Ascending aorta (tissue), 2 donors: ENCODE data around the gene PCDHGA2. TPM values are rescaled to one million over a fixed set of nuclear protein-coding genes. Genes with fewer than 3 reads are reported as not detected.

Experiments
- DNase-seq, 2 donors: peaks; one replicate each; pipeline ENCODE4 v3.0.0-alpha.2; 2019; ENCODE audit warnings: low spot score in 2 of 2
- H3K27ac ChIP-seq, 2 donors: fragments of 200-600 bp; sonication (generic); one replicate each; pipeline ENCODE4 v1.5.1; 2016 to 2017; ENCODE audit warnings: mild to moderate bottlenecking in 1 of 2
- H3K27me3 ChIP-seq: fragments of 200-600 bp; sonication (generic); one replicate; pipeline ENCODE4 v1.5.1; 2017
- H3K36me3 ChIP-seq, 2 donors: fragments of 200-600 bp; sonication (generic); one replicate each; pipeline ENCODE4 v1.5.1; 2016
- H3K4me1 ChIP-seq, 2 donors: fragments of 200-600 bp; sonication (generic); one replicate each; pipeline ENCODE4 v1.5.1; 2016 to 2017; ENCODE audit warnings: mild to moderate bottlenecking in 1 of 2
- H3K4me3 ChIP-seq, 2 donors: fragments of 200-600 bp; sonication (generic); one replicate each; pipeline ENCODE4 v1.5.1; 2016 to 2017; ENCODE audit warnings: mild to moderate bottlenecking in 1 of 2
- H3K9me3 ChIP-seq, 2 donors: fragments of 200-600 bp; sonication (generic); one replicate each; pipeline ENCODE4 v1.5.1; 2016
- intact Hi-C: fragments of 100-400 bp; cut with DNase I; formaldehyde crosslinking; loops from one replicate; pipeline ENCODE4 v1.15.1; 2023
- total RNA-seq: library from RNA; depleted of rRNA; stranded (reverse); fragments of >200 nt; gene quantifications from one replicate; pipeline ENCODE4 v1.1.0, GENCODE V29; 2016
- TF ChIP-seq, protein P1 (sequence below), 3 experiments: fragments of 200-600 bp in 2 of 3; fragments of 450-650 bp in 1 of 3; sonication (generic) in 2 of 3; IDR thresholded peaks; one replicate each; pipeline ENCODE4 v1.5.1; 2016 to 2019; ENCODE audit warnings: antibody characterized with exemption in 3 of 3, mild to moderate bottlenecking in 1 of 3, moderate library complexity in 1 of 3

The PCDHGA2 gene
- total RNA-seq, 1 donor from 2014 or later = 4.9 TPM

- peak overlapping the region; percentile 76 to 92 for H3K4me3 ChIP-seq
- no peaks in the 10 kb centered on the region for H3K27me3 ChIP-seq
- intact Hi-C loops = no loop called here
- peaks cover 0 to 4% of the 10 kb centered on the region in 2 donors for H3K4me1 ChIP-seq
- H3K36me3 ChIP-seq = peaks cover 12 to 47% of the 10 kb centered on the region in 2 donors
- no peak overlapping the region for H3K27ac ChIP-seq
- no peak for DNase-seq
- TF ChIP-seq, protein P1, sequence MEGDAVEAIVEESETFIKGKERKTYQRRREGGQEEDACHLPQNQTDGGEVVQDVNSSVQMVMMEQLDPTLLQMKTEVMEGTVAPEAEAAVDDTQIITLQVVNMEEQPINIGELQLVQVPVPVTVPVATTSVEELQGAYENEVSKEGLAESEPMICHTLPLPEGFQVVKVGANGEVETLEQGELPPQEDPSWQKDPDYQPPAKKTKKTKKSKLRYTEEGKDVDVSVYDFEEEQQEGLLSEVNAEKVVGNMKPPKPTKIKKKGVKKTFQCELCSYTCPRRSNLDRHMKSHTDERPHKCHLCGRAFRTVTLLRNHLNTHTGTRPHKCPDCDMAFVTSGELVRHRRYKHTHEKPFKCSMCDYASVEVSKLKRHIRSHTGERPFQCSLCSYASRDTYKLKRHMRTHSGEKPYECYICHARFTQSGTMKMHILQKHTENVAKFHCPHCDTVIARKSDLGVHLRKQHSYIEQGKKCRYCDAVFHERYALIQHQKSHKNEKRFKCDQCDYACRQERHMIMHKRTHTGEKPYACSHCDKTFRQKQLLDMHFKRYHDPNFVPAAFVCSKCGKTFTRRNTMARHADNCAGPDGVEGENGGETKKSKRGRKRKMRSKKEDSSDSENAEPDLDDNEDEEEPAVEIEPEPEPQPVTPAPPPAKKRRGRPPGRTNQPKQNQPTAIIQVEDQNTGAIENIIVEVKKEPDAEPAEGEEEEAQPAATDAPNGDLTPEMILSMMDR (IDR thresholded peaks at IDR 0.05) = no peak
- H3K9me3 ChIP-seq = peaks cover 55 to 85% of the 10 kb centered on the region in 2 donors
Observed at GRCh38 chr5:141319202-141319601, 19.4 kb upstream of the PCDHGA2 start.

DNA sequence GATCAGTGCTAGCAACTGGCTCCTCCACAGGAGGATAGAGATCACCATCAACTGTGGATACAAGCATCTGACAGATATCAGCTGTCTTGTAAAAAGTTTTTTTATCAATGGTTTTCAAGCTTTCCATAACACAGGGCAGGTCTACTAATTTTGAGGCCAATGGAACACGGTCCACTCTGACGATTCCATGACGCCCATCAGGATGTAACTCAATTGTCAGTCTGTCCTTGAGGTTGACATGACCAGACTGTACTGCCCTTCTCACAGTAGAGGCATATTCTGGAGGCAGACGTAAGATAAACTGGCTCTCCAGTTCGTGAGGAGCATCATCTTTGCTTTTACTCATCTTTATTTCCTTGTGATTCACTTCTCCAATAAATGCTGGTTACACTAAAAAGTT lies 18.9 kb upstream of the PCDHGA2 start:
- peaks cover 53 to 85% of the 10 kb centered on the region in 2 donors for H3K9me3 ChIP-seq
- H3K4me1 ChIP-seq = peaks cover 0 to 4% of the 10 kb centered on the region in 2 donors
- TF ChIP-seq, protein P1 (IDR thresholded peaks at IDR 0.05) = no peak
- intact Hi-C loops = loop anchor here (1.0 to 10.0 kb wide), 4 partner anchors 203 to 605 kb away; no protein-coding TSS in a partner anchor
- peak overlapping the region; percentile 93 to 99 for H3K27ac ChIP-seq
- peak overlapping the region; percentile 76 to 92 for H3K4me3 ChIP-seq
- H3K27me3 ChIP-seq = no peaks in the 10 kb centered on the region
- H3K36me3 ChIP-seq = peaks cover 12 to 45% of the 10 kb centered on the region in 2 donors
- no peak for DNase-seq

- H3K4me1 ChIP-seq = peaks cover 0 to 4% of the 10 kb centered on the region in 2 donors
- intact Hi-C loops = loop anchor here (1.0 to 10.0 kb wide), 4 partner anchors 202 to 606 kb away; no protein-coding TSS in a partner anchor
- TF ChIP-seq, protein P1 (IDR thresholded peaks at IDR 0.05) = peak; percentile 61 to 86 (median 86)
- no peaks in the 10 kb centered on the region for H3K27me3 ChIP-seq
- peaks cover 12 to 43% of the 10 kb centered on the region in 2 donors for H3K36me3 ChIP-seq
- peaks cover 48 to 84% of the 10 kb centered on the region in 2 donors for H3K9me3 ChIP-seq
- peak within 1 kb of the TSS; percentile 93 to 99 for H3K27ac ChIP-seq
- DNase-seq = peak; percentile 47 to 91
- H3K4me3 ChIP-seq = peak within 1 kb of the TSS; percentile 76 to 92
Observed at GRCh38 chr5:141320225-141321169, 18.1 kb upstream of the PCDHGA2 start, which contains the start of gene TAF7. Gene TAF7 (minus strand): TSS chr5:141320784. CDS start chr5:141320044, 740 bp downstream.

GRCh38 chr5:141322261-141322660 lies 16.3 kb upstream of the PCDHGA2 start:
- intact Hi-C loops = loop anchor here (5.0 to 10.0 kb wide), 2 partner anchors 200 to 607 kb away; no protein-coding TSS in a partner anchor
- no peak overlapping the region for H3K4me3 ChIP-seq
- peaks cover 8 to 25% of the 10 kb centered on the region in 2 donors for H3K36me3 ChIP-seq
- DNase-seq = no peak
- peaks cover 30 to 71% of the 10 kb centered on the region in 2 donors for H3K9me3 ChIP-seq
- peaks cover 0 to 4% of the 10 kb centered on the region in 2 donors for H3K4me1 ChIP-seq
- H3K27ac ChIP-seq = no peak overlapping the region
- no peaks in the 10 kb centered on the region for H3K27me3 ChIP-seq
- TF ChIP-seq, protein P1 (IDR thresholded peaks at IDR 0.05) = no peak

GRCh38 chr5:141326088-141326854 lies 12.3 kb upstream of the PCDHGA2 start:
- TF ChIP-seq, protein P1 (IDR thresholded peaks at IDR 0.05) = peak in 2 of 3 experiments; percentile 21 to 50
- Histone ChIP-seq H3K27me3 (no peaks in the 10 kb centered on the region), H3K9me3 (peaks cover 31 to 78% of the 10 kb centered on the region in 2 donors), H3K4me1 (peaks cover 0 to 2% of the 10 kb centered on the region in 2 donors), H3K4me3 (peak overlapping the region; percentile 27 to 54), H3K36me3 (no peaks in the 10 kb centered on the region), H3K27ac (peak overlapping the region in 1 of 2 donors; percentile 48)
- DNase-seq = peak in 1 of 2 donors; percentile 73
- intact Hi-C loops = loop anchor here (10.0 kb wide), 1 partner anchor 611 kb away; no protein-coding TSS in a partner anchor
